GM19240 (cell line): Measurements from ENCODE around the gene KCNAB1.
"Not testable (repeated sequence)": the region's sequence is repeated elsewhere in the genome, so short reads cannot be mapped to it uniquely, and the experiment has no call there.

ENCODE experiments used
- DNase-seq: peaks from one replicate; pipeline ENCODE4 v3.0.0; 2011; ENCODE audit warnings: low spot score; ENCODE audit not compliant: insufficient read length

KCNAB1 gene

GRCh38 chr3:156217674-156218352 is 97.4 kb downstream of the KCNAB1 start:
- DNase-seq = no peak

GRCh38 chr3:156218353-156218744 is 98.0 kb downstream of the KCNAB1 start:
- DNase-seq = no peak

GRCh38 chr3:156222381-156222780 is 102.0 kb downstream of the KCNAB1 start:
- not testable (repeated sequence) for DNase-seq

DNA sequence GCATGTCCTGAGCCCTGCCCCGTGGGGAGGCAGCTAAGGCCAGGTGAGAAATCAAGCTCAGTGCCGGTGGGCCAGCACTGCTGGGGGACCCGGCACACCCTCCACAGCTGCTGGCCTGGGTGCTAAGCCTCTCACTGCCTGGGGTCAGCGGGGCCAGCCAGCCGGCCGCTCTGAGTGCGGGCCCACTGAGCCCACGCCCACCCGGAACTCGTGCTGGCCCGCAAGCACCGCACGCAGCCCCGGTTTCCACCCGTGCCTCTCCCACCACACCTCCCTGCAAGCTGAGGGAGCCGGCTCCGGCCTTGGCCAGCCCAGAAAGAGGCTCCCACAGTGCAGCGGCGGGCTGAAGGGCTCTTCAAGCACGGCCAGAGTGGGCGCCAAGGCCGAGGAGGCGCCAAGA is 103.7 kb downstream of the KCNAB1 start:
- not testable (repeated sequence) for DNase-seq

DNA sequence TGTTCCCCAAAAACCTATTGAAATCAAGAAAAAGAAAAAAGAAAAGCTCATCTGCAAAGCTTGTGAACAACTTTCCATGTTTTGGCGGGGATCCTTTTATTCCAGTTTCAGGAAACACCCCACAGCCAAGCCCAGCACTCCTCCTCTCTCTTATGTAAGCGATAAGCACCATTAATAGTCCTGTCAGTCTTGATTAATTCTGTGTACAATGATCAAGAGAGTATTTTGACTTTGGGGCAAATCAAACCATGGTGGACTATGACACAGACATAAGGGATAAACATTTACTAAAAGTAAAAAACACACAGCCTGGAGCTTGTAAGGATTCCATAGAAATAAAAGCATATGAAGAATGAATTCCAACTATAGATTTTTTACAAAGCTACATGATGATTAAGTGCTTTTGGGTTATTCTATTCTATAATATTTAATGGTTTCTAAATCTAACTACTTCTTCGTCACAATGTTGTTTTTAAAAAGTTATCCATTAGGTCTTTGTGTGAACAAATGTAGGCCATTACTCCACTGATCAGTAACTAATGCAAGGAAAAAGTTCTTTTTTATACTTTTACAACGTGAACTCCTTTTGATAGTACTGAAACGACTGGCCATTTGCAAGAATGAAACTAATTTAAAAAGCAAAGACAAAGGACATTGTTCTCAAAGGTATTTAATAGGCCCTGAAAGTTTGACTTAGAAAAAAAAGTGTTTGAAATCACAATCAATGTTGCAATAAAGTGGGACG is 106.5 kb downstream of the KCNAB1 start:
- DNase-seq = no peak

DNA sequence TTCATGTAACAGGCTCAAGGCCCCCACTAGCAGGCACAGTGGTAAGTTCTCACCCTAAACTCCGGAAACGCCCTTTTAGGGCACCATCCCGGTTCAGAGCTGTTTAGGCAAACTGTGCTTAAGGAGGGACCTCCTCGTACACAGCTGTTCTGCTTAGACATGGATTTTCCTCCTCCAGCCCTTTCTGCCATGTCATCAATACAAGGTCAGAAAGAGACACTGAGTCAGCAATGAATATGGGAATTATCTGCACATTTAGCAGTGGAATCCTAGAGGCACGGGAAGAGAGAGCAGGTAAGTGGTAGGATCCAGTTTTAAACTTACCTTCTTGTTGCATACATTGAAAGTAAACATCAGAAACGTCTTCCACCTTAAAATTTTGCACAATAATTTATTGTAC is 107.3 kb downstream of the KCNAB1 start:
- DNase-seq = no peak

DNA sequence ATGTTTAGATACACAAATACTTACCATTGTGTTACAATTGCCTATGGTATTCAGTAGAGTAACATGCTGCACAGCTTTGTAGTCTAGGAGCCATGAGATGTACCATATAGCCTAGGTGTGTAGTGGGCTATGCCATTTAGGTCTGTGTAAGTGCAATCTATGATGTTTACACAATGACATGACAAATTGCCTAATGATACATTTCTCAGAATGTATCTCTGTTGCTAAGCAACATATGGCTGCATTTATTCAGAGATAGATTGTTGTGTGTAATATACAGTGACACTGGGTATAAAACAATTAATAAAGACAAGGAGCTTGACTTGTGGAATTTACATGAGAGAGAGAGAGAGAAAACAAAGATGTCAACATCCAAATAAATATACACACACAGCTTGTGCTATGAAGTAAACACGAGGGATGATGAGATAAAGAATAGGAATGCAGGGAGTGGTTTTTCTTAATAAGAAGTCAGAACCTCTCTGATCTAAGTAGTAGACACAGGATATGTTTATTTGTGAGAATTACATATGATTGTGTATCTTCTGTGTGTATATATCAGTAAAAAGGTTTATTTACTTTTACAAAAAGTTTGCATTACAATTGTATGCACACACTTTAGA is 110.0 kb downstream of the KCNAB1 start:
- DNase-seq = no peak

- not testable (repeated sequence) for DNase-seq
Observed at GRCh38 chr3:156231221-156231620, 110.8 kb downstream of the KCNAB1 start.

DNA sequence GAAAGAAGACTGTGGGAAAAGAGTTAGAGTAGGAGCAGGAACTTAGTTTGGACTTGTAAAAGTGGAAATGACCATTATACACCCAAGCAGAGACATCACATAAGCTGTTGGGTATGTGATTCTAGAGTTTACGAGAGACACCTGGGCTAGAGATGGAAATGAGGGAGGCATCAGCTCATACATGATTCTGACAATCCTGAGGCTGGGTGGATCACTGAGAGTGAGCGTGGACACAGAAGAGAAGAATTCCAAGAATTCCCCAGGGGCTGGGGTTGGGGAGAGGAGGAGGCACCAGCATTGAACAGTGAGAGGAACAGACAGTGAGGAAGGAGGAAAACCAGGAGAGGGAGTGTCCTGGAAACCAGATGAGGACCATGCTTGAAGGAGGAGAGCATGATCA is 113.5 kb downstream of the KCNAB1 start:
- DNase-seq = no peak

- no peak for DNase-seq
Observed at GRCh38 chr3:156236556-156237260, 116.3 kb downstream of the KCNAB1 start.

GRCh38 chr3:156240642-156241041 is 120.3 kb downstream of the KCNAB1 start:
- DNase-seq = no peak

DNA sequence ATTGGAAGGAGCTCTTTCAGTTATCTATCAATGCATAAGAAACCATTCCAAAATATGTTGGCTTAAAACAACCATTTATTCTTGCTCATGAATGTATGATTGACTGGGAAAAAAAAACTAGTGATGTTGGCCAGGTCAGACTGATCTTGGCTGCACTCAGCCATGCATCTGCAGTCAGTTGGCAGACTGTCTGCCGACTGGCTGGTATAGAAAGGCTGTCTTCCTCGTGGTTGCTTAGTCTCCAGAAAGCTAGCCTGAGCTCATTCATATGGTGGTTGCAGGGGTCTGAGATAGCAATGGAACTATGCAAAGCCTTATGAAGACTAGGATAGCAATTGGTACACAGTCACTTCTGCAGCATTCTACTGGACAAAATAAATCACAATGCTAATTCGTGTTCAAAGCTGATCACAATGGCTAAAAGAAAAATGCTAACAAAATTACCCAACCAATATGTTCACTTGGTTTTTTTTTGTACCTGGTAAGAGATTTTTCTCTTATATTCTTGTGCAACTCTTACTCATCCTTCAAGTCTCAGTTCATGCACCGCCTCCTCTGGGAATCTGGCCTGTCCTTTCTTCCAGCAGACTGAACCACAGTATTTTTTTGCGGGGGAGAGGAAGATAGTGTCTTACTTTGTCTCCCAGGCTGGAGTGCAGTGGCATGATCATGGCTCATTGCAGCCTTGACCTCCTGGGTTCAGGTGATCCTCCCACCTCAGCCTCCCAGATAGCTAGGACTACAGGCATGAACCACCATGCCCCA is 126.8 kb downstream of the KCNAB1 start:
- no peak for DNase-seq

GRCh38 chr3:156250550-156250949 is 130.2 kb downstream of the KCNAB1 start:
- DNase-seq = no peak

- no peak for DNase-seq
Observed at GRCh38 chr3:156251424-156251823, 131.0 kb downstream of the KCNAB1 start.

DNA sequence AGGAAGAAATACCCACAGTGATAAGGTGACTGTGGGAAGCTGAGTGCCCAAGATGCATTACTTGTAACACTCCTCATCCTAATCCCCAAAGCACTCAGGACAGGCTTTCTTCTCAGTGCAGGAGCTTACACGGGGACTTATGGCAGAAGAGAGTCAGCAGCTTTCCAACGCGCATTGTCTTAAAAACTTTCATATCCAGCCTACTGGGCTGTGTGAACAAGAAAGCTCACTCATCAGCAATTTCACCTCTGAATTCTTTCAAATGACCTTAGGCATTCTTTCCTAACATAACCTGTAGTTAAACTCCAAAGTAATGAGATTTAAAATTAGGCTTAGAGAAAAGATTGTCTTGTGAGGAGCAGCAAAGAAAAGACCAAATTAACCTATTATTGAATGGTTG is 132.3 kb downstream of the KCNAB1 start:
- DNase-seq = no peak

DNA sequence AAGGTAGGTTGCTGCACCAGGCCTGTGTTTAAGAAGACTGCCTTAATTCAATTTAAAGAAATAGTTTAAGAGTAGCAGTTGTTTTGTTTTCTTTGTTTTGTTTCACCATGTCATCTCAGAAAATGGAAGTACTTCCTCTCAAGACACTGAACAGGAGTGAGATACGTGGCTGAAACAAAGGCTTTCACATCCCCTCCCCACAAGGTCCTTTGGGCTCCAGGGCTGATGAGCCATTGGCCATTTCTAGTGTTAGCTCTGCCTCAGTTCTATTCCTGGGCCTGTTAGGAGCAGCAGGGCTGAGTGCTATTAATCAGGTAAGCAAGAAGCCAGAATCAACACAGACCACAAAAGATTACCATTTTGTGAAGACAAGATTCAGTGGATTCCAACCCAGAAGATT is 132.8 kb downstream of the KCNAB1 start:
- no peak for DNase-seq

- no peak for DNase-seq
Observed at GRCh38 chr3:156256256-156256655, 135.9 kb downstream of the KCNAB1 start.

GRCh38 chr3:156256945-156257344 is 136.6 kb downstream of the KCNAB1 start:
- DNase-seq = no peak

DNA sequence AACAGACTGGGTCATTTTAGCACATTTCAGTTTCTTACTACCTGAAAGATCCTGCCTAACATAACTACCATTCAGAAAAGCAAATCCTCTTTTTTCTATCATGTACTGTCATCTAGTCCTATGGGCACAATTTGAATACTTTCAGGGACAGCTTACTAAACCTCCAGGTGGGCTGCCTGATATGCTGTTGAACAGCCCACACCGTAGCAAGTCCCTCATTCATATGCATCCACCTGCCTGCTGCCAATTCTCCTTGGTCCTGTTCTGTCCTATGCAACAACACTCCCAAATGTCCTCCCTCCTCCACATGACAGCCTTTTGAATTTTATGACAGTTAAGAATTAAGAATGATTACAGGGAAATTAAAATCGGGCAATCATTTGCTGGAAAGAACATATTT is 137.9 kb downstream of the KCNAB1 start:
- no peak for DNase-seq

GRCh38 chr3:156259896-156260295 is 139.5 kb downstream of the KCNAB1 start:
- no peak for DNase-seq

DNA sequence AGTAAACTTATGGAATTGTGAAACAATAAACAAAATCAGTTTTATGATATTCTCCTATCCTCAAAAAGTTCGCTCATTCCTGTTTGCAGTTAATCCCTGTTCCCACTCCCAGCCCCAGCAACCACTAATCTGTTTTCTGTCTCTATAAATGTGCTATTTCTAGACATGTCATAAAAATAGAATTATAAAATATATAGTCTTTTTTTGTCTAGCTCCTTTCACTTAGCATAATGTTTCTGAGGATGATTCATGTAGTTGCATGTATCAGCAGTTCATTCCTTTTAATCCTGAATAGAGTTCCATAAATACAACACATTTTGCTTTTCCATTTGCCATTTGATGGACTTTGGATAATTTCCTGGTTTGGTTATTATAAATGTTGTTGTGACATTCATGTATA is 140.0 kb downstream of the KCNAB1 start:
- DNase-seq = no peak
